Measurements from ENCODE around the gene ZBTB3.
"Not testable (repeated sequence)": the region's sequence is repeated elsewhere in the genome, so short reads cannot be mapped to it uniquely, and the experiment has no call there.

The ZBTB3 gene

GRCh38 chr11:62737196-62737595 lies 16.8 kb downstream of the ZBTB3 start:
- TF ChIP-seq CTCF (IDR thresholded peaks at IDR 0.05; ENCODE audit: control insufficient read depth, extremely low read depth, insufficient read depth), result no peak
- DNase-seq (ENCODE audit: low read depth), result no peak
- no peak overlapping the region for H3K4me3 ChIP-seq (ENCODE audit: low read depth, low read length)

- TF ChIP-seq CTCF (IDR thresholded peaks at IDR 0.05; ENCODE audit: control insufficient read depth, extremely low read depth, insufficient read depth), result peak; percentile 14; the same call in 1 of the 2 replicates
- DNase-seq (ENCODE audit: low read depth), result no peak
- H3K4me3 ChIP-seq (ENCODE audit: low read depth, low read length), result no peak overlapping the region
Measured at GRCh38 chr11:62732830-62733229, 21.1 kb downstream of the ZBTB3 start.

GRCh38 chr11:62730076-62730475 lies 23.9 kb downstream of the ZBTB3 start:
- DNase-seq (ENCODE audit: low read depth), result not testable (repeated sequence)
- peak overlapping the region; percentile 78 for H3K4me3 ChIP-seq (ENCODE audit: low read depth, low read length)

GRCh38 chr11:62728171-62728988 lies 25.6 kb downstream of the ZBTB3 start, which contains the start of gene TTC9C:
Gene TTC9C (plus strand): TSS chr11:62728486. CDS start chr11:62728849, 363 bp downstream.
- DNase-seq (ENCODE audit: low read depth), result no peak
- no peak for TF ChIP-seq CTCF (IDR thresholded peaks at IDR 0.05; ENCODE audit: control insufficient read depth, extremely low read depth, insufficient read depth)
- peak within 1 kb of the TSS; percentile 78 for H3K4me3 ChIP-seq (ENCODE audit: low read depth, low read length)

GRCh38 chr11:62727872-62728170 lies 26.1 kb downstream of the ZBTB3 start:
- no peak for TF ChIP-seq CTCF (IDR thresholded peaks at IDR 0.05; ENCODE audit: control insufficient read depth, extremely low read depth, insufficient read depth)
- peak overlapping the region; percentile 78 for H3K4me3 ChIP-seq (ENCODE audit: low read depth, low read length)
- DNase-seq (ENCODE audit: low read depth), result peak; percentile 97

- no peak for TF ChIP-seq CTCF (IDR thresholded peaks at IDR 0.05; ENCODE audit: control insufficient read depth, extremely low read depth, insufficient read depth)
- peak within 1 kb of the TSS; percentile 78 for H3K4me3 ChIP-seq (ENCODE audit: low read depth, low read length)
- peak; percentile 96 for DNase-seq (ENCODE audit: low read depth)
Measured at GRCh38 chr11:62727165-62727871, 26.6 kb downstream of the ZBTB3 start, which contains the start of gene HNRNPUL2. Gene HNRNPUL2 (minus strand): TSS chr11:62727457. CDS start chr11:62727156, 301 bp downstream.

- DNase-seq (ENCODE audit: low read depth), result no peak
- H3K4me3 ChIP-seq (ENCODE audit: low read depth, low read length), result peak overlapping the region; percentile 78
- no peak for TF ChIP-seq CTCF (IDR thresholded peaks at IDR 0.05; ENCODE audit: control insufficient read depth, extremely low read depth, insufficient read depth)
Measured at GRCh38 chr11:62726915-62727164, 27.1 kb downstream of the ZBTB3 start.
